ENCODE measurements around the gene AK4.

GRCh38 chr1:65112811-65113210 lies 35.2 kb upstream of the AK4 start:
- TF ChIP-seq EZH2 (IDR thresholded peaks at IDR 0.05; ENCODE audit: insufficient read depth, poor library complexity, severe bottlenecking) (no peak), EZH2phosphoT487 (IDR thresholded peaks at IDR 0.05; ENCODE audit: insufficient read depth, low read depth) (no peak)

Data from GM23248 (cell line).